HepG2 (cell line): Measurements from ENCODE around the gene NHP2. TPM values are rescaled to one million over a fixed set of nuclear protein-coding genes. Genes with fewer than 3 reads are reported as not detected.

Experiments
- ATAC-seq: fragments of 200-7000 bp; cut with Tn5 transposase; 3 replicates; pipeline ENCODE4 v1.9.1; 2020; ENCODE audit warnings: mild to moderate bottlenecking, moderate library complexity
- BruUV-seq: library from RNA; stranded (reverse); fragments of 400-500 nt; replicated peaks from 2 replicates; lab custom pipeline; 2021; lab: Mats Ljungman, UMichigan
- CTCF ChIA-PET: fragments of 300-600 bp; formaldehyde crosslinking; extraction: SDS; loops from one replicate; lab custom pipeline; 2021; ENCODE audit warnings: low total read pairs, inconsistent platforms, low intra/inter-chr PET ratio; lab: Yijun Ruan, JAX
- POLR2A ChIA-PET: fragments of 350-600 bp; sonication (Branson Sonifier 250); formaldehyde crosslinking; loops from one replicate; lab custom pipeline; 2020; ENCODE audit warnings: antibody characterized with exemption, inconsistent platforms; lab: Yijun Ruan, JAX
- DNase-seq: peaks from one replicate; pipeline ENCODE4 v3.0.0-alpha.2; 2015; ENCODE audit warnings: low spot score
- FAIRE-seq: peaks from 3 replicates; lab custom pipeline; 2011; peaks lifted over from hg19 to GRCh38; lab: Jason Lieb, UNC
- H2AFZ ChIP-seq: one replicate; pipeline ENCODE4 v1.6.1; 2011; ENCODE audit warnings: low read length, inconsistent platforms
- H3K27ac ChIP-seq: fragments of 300-600 bp; 3 replicates; pipeline ENCODE4 v1.8.0; 2011; ENCODE audit warnings: mixed run types, mild to moderate bottlenecking, mixed read lengths, low read length, inconsistent platforms; ENCODE audit not compliant: insufficient read depth; ENCODE audit errors: extremely low read length
- H3K27me3 ChIP-seq, 2 experiments: fragments of 200-600 bp in 1 of 2; 2 replicates in 1 of 2; 3 replicates in 1 of 2; pipeline versions ENCODE4 v1.6.0 to v1.8.0; 2011; ENCODE audit warnings: low read length in 2 of 2, mild to moderate bottlenecking in 2 of 2, moderate library complexity in 2 of 2, inconsistent platforms in 1 of 2; ENCODE audit not compliant: insufficient read depth in 2 of 2, control insufficient read depth in 1 of 2
- H3K36me3 ChIP-seq, 2 experiments: fragments of 200-600 bp in 1 of 2; replicated peaks in 1 of 2; 2 replicates in 1 of 2; 3 replicates in 1 of 2; pipeline versions ENCODE4 v1.5.1 to v1.8.0; 2011; ENCODE audit warnings: low read length in 2 of 2, inconsistent platforms in 1 of 2; ENCODE audit not compliant: insufficient read depth in 2 of 2, control insufficient read depth in 1 of 2
- H3K4me1 ChIP-seq: 2 replicates; pipeline ENCODE4 v1.5.1; 2012; ENCODE audit warnings: low read length, inconsistent platforms; ENCODE audit not compliant: insufficient read depth
- H3K4me2 ChIP-seq: 2 replicates; pipeline ENCODE4 v1.6.0; 2011; ENCODE audit warnings: low read depth, low read length, inconsistent platforms
- H3K4me3 ChIP-seq, 3 experiments: fragments of 200-600 bp in 1 of 3; sonication (generic), shearing (Covaris generic) in 1 of 3; replicated peaks in 1 of 3; 2 replicates each; pipeline ENCODE4 v1.5.1; 2011 to 2016; ENCODE audit warnings: low read length in 3 of 3, inconsistent platforms in 2 of 3, low read depth in 2 of 3, mild to moderate bottlenecking in 2 of 3, control low read depth in 1 of 3, mixed read lengths in 1 of 3; ENCODE audit not compliant: insufficient read depth in 1 of 3
- H3K79me2 ChIP-seq: one replicate; pipeline ENCODE4 v1.6.1; 2011; ENCODE audit warnings: low read length, inconsistent platforms; ENCODE audit not compliant: insufficient read depth
- H3K9ac ChIP-seq: 2 replicates; pipeline ENCODE4 v1.6.0; 2011; ENCODE audit warnings: mild to moderate bottlenecking, low read depth, low read length, inconsistent platforms; ENCODE audit not compliant: insufficient read depth
- H3K9me3 ChIP-seq: 2 replicates; pipeline ENCODE4 v1.5.1; 2012; ENCODE audit warnings: mild to moderate bottlenecking, low read length
- H4K20me1 ChIP-seq: 2 replicates; pipeline ENCODE4 v1.6.0; 2011; ENCODE audit warnings: inconsistent platforms, mild to moderate bottlenecking, low read length, moderate library complexity; ENCODE audit not compliant: insufficient read depth
- MTF1 ChIP-seq: sonication (generic); formaldehyde crosslinking; IDR thresholded peaks from 2 replicates; pipeline ENCODE4 v1.5.0; 2020; ENCODE audit warnings: missing genetic modification reagents
- WGBS: methylation state at CpG from one replicate; pipeline ENCODE4 v1.1.6; 2017; ENCODE audit warnings: low lambda C conversion rate; 5-methylcytosine and 5-hydroxymethylcytosine counted together
- in situ Hi-C: cut with HindIII; loops from 2 replicates; pipeline ENCODE4 v1.10.0; 2017; ENCODE audit warnings: low pct_unique_long_range_greater_than_20kb; ENCODE audit not compliant: extremely low pct_ligation_motif_present
- intact Hi-C: fragments of 100-400 bp; cut with micrococcal nuclease; formaldehyde crosslinking; loops from one replicate; pipeline ENCODE4 v1.10.0; 2022; ENCODE audit not compliant: unreplicated experiment
- polyA plus RNA-seq, 8 experiments: library from polyadenylated mRNA; depleted of rRNA in 3 of 8; stranded (reverse) in 7 of 8; unstranded in 1 of 8; fragments of >200 nt; fragmentation: Illumina TruSeq in 4 of 8; extraction: Trizol in 4 of 8; gene quantifications; 2 replicates each; pipeline versions ENCODE4 v1.2.1 to v1.2.3, GENCODE V29; 2011 to 2016; ENCODE audit warnings: low read depth in 4 of 8, missing spikeins in 1 of 8, mixed read lengths in 1 of 8; ENCODE audit not compliant: insufficient read depth in 1 of 8
- total RNA-seq, 5 experiments: library from RNA; depleted of rRNA; stranded (reverse); fragments of >200 nt; fragmentation: Illumina TruSeq; extraction: Trizol; gene quantifications; 2 replicates each; pipeline ENCODE4 v1.2.3, GENCODE V29; 2016; ENCODE audit warnings: low read depth in 1 of 5
- TF ChIP-seq, protein P1 (sequence below): sonication (generic); formaldehyde crosslinking; IDR thresholded peaks from 2 replicates; pipeline ENCODE4 v1.8.1; 2022; ENCODE audit warnings: low read depth, mild to moderate bottlenecking, missing genetic modification reagents

Gene NHP2
- total and polyA plus RNA-seq, 2 of the 13 experiments (the other 11 are each of a cell fraction or from before 2014, with no cell fraction given) = 56.2 to 96.1 TPM

DNA sequence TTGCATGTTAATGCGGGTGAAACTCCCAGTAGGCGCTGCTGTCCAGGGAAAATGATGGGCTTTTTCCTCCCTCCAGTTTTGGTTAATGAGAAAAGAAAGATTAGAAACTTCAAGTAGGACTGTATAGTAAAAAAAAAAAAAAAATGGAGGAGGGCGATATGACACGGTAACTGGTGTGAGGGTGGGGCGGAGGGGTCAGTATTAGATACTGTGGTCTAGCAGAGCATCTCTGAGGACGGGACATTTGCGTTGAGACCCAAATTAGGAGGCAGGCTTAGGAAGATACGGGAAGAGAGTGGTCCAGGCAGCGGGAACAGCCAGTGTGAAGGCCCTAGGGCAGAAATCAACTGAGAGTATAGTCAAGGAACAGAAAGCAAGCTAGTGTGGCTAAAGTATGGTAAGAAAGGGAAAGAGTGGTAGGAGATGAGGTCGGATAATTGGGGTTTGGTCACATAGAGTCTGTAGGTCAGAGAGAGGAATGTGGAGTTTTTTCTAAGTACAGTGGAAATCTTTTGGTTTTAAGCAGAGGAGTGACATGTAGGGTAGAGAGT is 22.2 kb downstream of the NHP2 start:
- intact Hi-C loops = no loop called here

More for the DNA sequence above, 22.2 kb downstream of the NHP2 start:
- FAIRE-seq (no peak), ATAC-seq (0 out of 3 replicates have a peak, but pooled peaks have one; percentile 2), DNase-seq (no peak)
- Histone ChIP-seq H4K20me1 (no peaks in the 10 kb centered on the region), H3K79me2 (peaks cover 9% of the 10 kb centered on the region), H3K4me2 (peak overlapping the region; percentile 95), H3K36me3 (peaks cover 0 to 3% of the 10 kb centered on the region in 2 experiments; a peak in 2 of 5 replicates), H2AFZ (no peak overlapping the region), H3K27ac (peak overlapping the region; percentile 89), H3K9ac (peak overlapping the region; percentile 87), H3K27me3 (no peaks in the 10 kb centered on the region; a peak in 1 of 5 replicates), H3K9me3 (no peaks in the 10 kb centered on the region), H3K4me3 (peak overlapping the region; percentile 84 to 97 (median 93)), H3K4me1 (peaks cover 17% of the 10 kb centered on the region; the same call in 1 of the 2 replicates)
- 4% methylated on average over 10 of the region's 10 CpGs for WGBS
- in situ Hi-C loops = no loop called here
- TSS peak; percentile 83 for BruUV-seq
- ChIA-PET CTCF (no interaction called here), POLR2A (interaction anchor here (0.9 to 1.5 kb wide), 3 partner anchors 11 to 532 kb away, joined by 3 to 9 read pairs (median 6); partner anchors contain the start of genes B4GALT7 and NHP2)
- TF ChIP-seq, protein P1, sequence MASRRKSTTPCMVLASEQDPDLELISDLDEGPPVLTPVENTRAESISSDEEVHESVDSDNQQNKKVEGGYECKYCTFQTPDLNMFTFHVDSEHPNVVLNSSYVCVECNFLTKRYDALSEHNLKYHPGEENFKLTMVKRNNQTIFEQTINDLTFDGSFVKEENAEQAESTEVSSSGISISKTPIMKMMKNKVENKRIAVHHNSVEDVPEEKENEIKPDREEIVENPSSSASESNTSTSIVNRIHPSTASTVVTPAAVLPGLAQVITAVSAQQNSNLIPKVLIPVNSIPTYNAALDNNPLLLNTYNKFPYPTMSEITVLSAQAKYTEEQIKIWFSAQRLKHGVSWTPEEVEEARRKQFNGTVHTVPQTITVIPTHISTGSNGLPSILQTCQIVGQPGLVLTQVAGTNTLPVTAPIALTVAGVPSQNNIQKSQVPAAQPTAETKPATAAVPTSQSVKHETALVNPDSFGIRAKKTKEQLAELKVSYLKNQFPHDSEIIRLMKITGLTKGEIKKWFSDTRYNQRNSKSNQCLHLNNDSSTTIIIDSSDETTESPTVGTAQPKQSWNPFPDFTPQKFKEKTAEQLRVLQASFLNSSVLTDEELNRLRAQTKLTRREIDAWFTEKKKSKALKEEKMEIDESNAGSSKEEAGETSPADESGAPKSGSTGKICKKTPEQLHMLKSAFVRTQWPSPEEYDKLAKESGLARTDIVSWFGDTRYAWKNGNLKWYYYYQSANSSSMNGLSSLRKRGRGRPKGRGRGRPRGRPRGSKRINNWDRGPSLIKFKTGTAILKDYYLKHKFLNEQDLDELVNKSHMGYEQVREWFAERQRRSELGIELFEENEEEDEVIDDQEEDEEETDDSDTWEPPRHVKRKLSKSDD (CRISPR knock-in tag) = peak; percentile 41; the same call in 1 of the 2 replicates
- TF ChIP-seq MTF1 (CRISPR knock-in tag) = no peak
